Fibroblast of lung (primary cell): ENCODE data around the gene SORBS1.

Experiments used
- CTCF ChIP-seq, 2 donors: IDR thresholded peaks in 1 of 2; conservative IDR thresholded peaks in 1 of 2; 1 replicate in 1 of 2; 2 replicates in 1 of 2; pipeline ENCODE4 v1.5.1; 2011 to 2012; ENCODE audit warnings: low read length in 2 of 2, control low read depth in 1 of 2, inconsistent platforms in 1 of 2, low read depth in 1 of 2, mild to moderate bottlenecking in 1 of 2
- EZH2 ChIP-seq: IDR thresholded peaks from 2 replicates; pipeline ENCODE4 v1.5.1; 2012; ENCODE audit warnings: low read length, control low read depth, mild to moderate bottlenecking; ENCODE audit errors: missing control alignments

GRCh38 chr10:95360122-95360714, 201.0 kb downstream of the SORBS1 start:
- TF ChIP-seq CTCF (conservative IDR thresholded peaks at IDR 0.05 in 1 of 2, IDR thresholded peaks at IDR 0.05 in 1 of 2; ENCODE audit: low read depth in 1 of 2, low read length in 2 of 2) (no peak), EZH2 (no peak)
